Peyer's patch (tissue), 4 donors: Measurements from ENCODE around the gene CWC27. TPM values are rescaled to one million over a fixed set of nuclear protein-coding genes. Genes with fewer than 3 reads are reported as not detected.

Experiments used
- DNase-seq, 3 donors: peaks; one replicate each; pipeline ENCODE4 v3.0.0-alpha.2; 2017 to 2019
- H3K27ac ChIP-seq, 4 donors: fragments of 200-600 bp; sonication (generic); one replicate each; pipeline ENCODE4 v1.5.1; 2016 to 2019
- H3K27me3 ChIP-seq, 2 donors: fragments of 200-600 bp; sonication (generic); one replicate each; pipeline ENCODE4 v1.5.1; 2019
- H3K36me3 ChIP-seq, 3 donors: fragments of 200-600 bp; sonication (generic); one replicate each; pipeline ENCODE4 v1.5.1; 2016 to 2019
- H3K4me1 ChIP-seq, 4 donors: fragments of 200-600 bp; sonication (generic); one replicate each; pipeline ENCODE4 v1.5.1; 2016 to 2019
- H3K4me3 ChIP-seq, 4 donors: fragments of 200-600 bp; sonication (generic); 1 replicate in 3 of 4; 2 replicates in 1 of 4; pipeline ENCODE4 v1.5.1; 2016 to 2019; ENCODE audit warnings: mild to moderate bottlenecking in 1 of 4
- H3K9me3 ChIP-seq, 4 donors: fragments of 200-600 bp; sonication (generic); one replicate each; pipeline ENCODE4 v1.5.1; 2016 to 2019; ENCODE audit warnings: mild to moderate bottlenecking in 1 of 4
- POLR2A ChIP-seq, 2 donors: fragments of 450-650 bp; IDR thresholded peaks; one replicate each; pipeline ENCODE4 v1.5.1; 2017; ENCODE audit warnings: antibody characterized with exemption in 2 of 2, mild to moderate bottlenecking in 2 of 2, moderate library complexity in 2 of 2
- total RNA-seq, 4 donors: library from RNA; depleted of rRNA; stranded (reverse); fragments of >200 nt; gene quantifications; one replicate each; pipeline ENCODE4 v1.1.0, GENCODE V29; 2016
- TF ChIP-seq, protein P1 (sequence below), 6 experiments: fragments of 450-650 bp in 4 of 6; fragments of 200-600 bp in 2 of 6; sonication (generic) in 1 of 6; IDR thresholded peaks; one replicate each; pipeline ENCODE4 v1.5.1; 2017 to 2019; ENCODE audit warnings: antibody characterized with exemption in 6 of 6, mild to moderate bottlenecking in 3 of 6, moderate library complexity in 1 of 6

The CWC27 gene
- total RNA-seq, 4 donors from 2014 or later: 10.9 to 24.8 (median 13.6) TPM

- no peak overlapping the region for H3K27ac ChIP-seq
- H3K36me3 ChIP-seq: no peaks in the 10 kb centered on the region
- H3K4me3 ChIP-seq: no peak overlapping the region
- peak in 1 of 3 donors; percentile 46 for DNase-seq
- no peaks in the 10 kb centered on the region for H3K9me3 ChIP-seq
- TF ChIP-seq, protein P1, sequence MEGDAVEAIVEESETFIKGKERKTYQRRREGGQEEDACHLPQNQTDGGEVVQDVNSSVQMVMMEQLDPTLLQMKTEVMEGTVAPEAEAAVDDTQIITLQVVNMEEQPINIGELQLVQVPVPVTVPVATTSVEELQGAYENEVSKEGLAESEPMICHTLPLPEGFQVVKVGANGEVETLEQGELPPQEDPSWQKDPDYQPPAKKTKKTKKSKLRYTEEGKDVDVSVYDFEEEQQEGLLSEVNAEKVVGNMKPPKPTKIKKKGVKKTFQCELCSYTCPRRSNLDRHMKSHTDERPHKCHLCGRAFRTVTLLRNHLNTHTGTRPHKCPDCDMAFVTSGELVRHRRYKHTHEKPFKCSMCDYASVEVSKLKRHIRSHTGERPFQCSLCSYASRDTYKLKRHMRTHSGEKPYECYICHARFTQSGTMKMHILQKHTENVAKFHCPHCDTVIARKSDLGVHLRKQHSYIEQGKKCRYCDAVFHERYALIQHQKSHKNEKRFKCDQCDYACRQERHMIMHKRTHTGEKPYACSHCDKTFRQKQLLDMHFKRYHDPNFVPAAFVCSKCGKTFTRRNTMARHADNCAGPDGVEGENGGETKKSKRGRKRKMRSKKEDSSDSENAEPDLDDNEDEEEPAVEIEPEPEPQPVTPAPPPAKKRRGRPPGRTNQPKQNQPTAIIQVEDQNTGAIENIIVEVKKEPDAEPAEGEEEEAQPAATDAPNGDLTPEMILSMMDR (IDR thresholded peaks at IDR 0.05): no peak
- peaks cover 0 to 9% (median 0%) of the 10 kb centered on the region in 4 donors for H3K4me1 ChIP-seq
- H3K27me3 ChIP-seq: no peaks in the 10 kb centered on the region
Observed at GRCh38 chr5:65010841-65011240, 242.1 kb downstream of the CWC27 start.

DNA sequence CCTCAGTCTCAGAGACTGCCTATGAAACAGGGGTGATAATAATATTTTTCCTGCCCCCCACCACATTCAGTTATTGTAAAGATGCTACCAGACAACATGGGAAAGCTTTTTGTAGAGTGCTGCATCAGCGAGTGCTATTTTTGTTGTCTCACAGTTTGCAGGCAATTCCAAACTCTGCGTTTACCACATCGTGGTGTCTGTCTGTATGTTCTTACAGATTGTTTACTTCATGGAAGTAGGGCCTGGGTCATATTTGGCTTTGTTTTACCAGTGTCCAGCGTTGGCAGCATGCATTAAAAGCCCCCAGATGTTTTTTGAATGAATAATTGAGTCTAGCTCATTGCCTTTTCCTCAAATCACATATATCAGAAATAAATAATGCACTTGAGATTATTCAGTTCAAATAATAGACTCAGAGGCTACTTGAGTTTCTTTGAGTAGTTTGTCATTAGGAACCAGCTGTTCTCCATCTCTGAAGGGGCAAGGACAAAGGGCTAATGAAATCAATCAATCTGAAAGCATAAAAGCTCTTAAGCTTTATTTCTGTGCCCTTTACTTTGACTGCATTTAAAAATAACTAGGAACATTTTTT lies 243.7 kb downstream of the CWC27 start:
- TF ChIP-seq, protein P1 (IDR thresholded peaks at IDR 0.05): no peak
- TF ChIP-seq POLR2A (IDR thresholded peaks at IDR 0.05): no peak
- no peak for DNase-seq
- no peaks in the 10 kb centered on the region for H3K27me3 ChIP-seq

DNA sequence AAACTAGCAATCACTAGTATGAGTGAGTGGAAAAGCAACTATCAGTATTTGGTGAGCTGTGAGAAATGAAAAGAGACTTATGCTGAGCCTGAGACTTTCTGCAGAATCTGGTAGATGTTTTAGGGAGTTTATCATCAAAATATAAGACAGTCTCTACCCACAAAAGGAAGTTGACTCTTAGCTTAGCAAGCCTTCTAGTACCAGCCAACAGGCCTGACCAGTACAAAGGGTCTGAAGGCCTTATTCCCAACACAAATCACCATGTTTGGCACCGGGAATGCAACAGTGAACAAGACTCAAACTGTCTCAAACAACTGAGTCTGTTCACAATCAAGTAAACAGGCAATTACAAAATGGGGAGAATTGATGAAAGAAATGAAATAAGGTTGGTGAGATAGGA lies 244.4 kb downstream of the CWC27 start:
- no peaks in the 10 kb centered on the region for H3K27me3 ChIP-seq
- peaks cover 0 to 9% (median 0%) of the 10 kb centered on the region in 4 donors for H3K4me1 ChIP-seq

More for the DNA sequence above, 243.7 kb downstream of the CWC27 start:
- Histone ChIP-seq H3K9me3 (no peaks in the 10 kb centered on the region), H3K27ac (no peak overlapping the region), H3K4me1 (peaks cover 0 to 9% (median 0%) of the 10 kb centered on the region in 4 donors), H3K36me3 (no peaks in the 10 kb centered on the region), H3K4me3 (no peak overlapping the region)

GRCh38 chr5:65014769-65015168 lies 246.0 kb downstream of the CWC27 start:
- Histone ChIP-seq H3K9me3 (no peaks in the 10 kb centered on the region), H3K27me3 (no peaks in the 10 kb centered on the region), H3K4me3 (no peak overlapping the region), H3K27ac (no peak overlapping the region), H3K36me3 (no peaks in the 10 kb centered on the region), H3K4me1 (peaks cover 0 to 9% (median 0%) of the 10 kb centered on the region in 4 donors)
- TF ChIP-seq POLR2A (IDR thresholded peaks at IDR 0.05): no peak
- TF ChIP-seq, protein P1 (IDR thresholded peaks at IDR 0.05): no peak
- no peak for DNase-seq

More for the DNA sequence above, 244.4 kb downstream of the CWC27 start:
- Histone ChIP-seq H3K27ac (no peak overlapping the region), H3K36me3 (no peaks in the 10 kb centered on the region), H3K4me3 (no peak overlapping the region), H3K9me3 (no peaks in the 10 kb centered on the region)
- TF ChIP-seq POLR2A (IDR thresholded peaks at IDR 0.05): no peak
- TF ChIP-seq, protein P1 (IDR thresholded peaks at IDR 0.05): no peak
- DNase-seq: no peak

DNA sequence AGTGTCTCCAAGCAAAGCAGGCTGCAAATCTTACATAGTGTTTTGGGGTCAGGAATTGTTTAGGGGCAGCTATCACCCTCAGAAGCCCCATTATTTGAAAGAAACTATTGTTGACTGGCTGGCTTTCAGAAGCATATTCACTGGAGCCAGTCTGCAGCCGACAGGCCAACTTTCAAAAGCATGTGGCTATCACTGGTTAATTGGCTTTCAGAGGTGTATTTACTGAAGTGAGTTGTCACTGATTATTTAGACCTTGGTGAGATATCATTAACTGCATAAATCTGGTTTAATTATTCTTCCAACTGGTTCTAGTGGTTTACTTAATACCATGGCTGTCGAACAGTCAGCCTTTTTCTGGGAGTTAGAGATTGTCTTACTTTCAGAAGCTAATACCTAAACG lies 247.0 kb downstream of the CWC27 start:
- no peaks in the 10 kb centered on the region for H3K9me3 ChIP-seq
- H3K4me3 ChIP-seq: no peak overlapping the region
- no peak overlapping the region for H3K27ac ChIP-seq
- no peaks in the 10 kb centered on the region for H3K27me3 ChIP-seq
- H3K4me1 ChIP-seq: peaks cover 0 to 9% (median 0%) of the 10 kb centered on the region in 4 donors
- no peak for TF ChIP-seq POLR2A (IDR thresholded peaks at IDR 0.05)
- H3K36me3 ChIP-seq: no peaks in the 10 kb centered on the region
- DNase-seq: no peak

GRCh38 chr5:65017636-65018035 lies 248.9 kb downstream of the CWC27 start:
- Histone ChIP-seq H3K36me3 (no peaks in the 10 kb centered on the region), H3K4me1 (no peaks in the 10 kb centered on the region), H3K4me3 (no peak overlapping the region), H3K27ac (no peak overlapping the region), H3K27me3 (no peaks in the 10 kb centered on the region), H3K9me3 (no peaks in the 10 kb centered on the region)
- DNase-seq: no peak
- no peak for TF ChIP-seq POLR2A (IDR thresholded peaks at IDR 0.05)
- TF ChIP-seq, protein P1 (IDR thresholded peaks at IDR 0.05): no peak
